DMS53 (cell line): ENCODE results near the gene PHF8.

ENCODE experiments used
- DNase-seq: peaks from one replicate; lab custom pipeline; 2025; lab: John Stamatoyannopoulos, UW

PHF8 gene

DNA sequence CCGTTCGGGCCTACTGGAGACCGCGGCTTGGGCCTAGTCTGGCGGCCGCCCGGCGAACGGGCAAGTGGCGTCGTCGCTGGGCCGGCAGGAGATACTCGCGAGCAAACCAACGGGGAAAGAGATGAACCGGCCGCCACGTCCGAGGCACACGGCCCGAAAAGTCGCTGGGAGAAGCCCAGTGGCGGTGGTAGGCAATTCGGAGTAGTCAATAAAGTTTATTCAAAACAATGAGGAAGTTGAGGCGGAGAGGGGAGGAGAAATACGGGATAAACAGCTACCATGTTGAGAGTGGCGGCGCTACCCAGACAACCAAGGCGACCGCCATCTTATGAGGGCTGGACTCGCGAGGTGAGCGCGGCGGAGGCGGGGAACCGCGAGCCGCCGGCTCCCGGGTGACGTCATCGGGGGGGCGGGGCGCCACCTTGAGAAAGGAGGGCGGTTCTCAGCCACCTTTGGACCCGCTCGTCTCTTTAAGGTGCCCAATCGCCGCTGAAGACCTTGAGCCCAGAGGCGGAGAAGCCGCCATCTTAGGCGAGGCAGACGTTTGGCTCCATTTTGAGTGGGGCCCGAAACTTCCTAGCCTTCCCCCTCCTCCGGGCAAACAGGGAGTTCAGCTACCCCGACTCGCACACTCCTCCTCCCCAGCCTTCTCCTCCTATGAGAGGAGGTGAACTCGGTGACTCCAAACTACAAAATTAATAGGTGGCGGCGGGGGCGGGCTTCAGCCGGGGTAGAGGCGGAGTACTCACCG lies at the start of gene PHF8:
TSS of gene PHF8 (minus strand) at position 348 of the 751 bp plus-strand sequence. CDS start 1,745 bp downstream, outside the sequence.
- DNase-seq: peak; percentile 98

DNA sequence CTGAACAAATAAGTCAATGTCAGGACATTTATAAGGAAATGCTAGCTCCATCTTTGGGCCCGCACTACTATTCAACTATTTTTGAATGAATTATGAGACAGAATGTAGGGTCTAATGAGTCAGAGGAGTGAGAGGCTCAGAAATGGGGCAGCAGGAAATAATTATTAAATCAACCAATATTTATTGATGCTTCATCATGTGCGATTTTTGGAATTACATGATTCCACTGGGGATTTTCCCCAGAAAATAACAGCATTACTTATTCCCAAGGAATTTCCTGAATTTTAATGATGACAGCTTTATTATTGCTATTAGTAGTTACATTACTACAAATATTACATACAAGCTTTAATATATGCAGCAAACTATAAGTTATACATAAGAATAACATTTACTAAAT lies 49.3 kb upstream of the PHF8 start:
- DNase-seq: no peak

DNA sequence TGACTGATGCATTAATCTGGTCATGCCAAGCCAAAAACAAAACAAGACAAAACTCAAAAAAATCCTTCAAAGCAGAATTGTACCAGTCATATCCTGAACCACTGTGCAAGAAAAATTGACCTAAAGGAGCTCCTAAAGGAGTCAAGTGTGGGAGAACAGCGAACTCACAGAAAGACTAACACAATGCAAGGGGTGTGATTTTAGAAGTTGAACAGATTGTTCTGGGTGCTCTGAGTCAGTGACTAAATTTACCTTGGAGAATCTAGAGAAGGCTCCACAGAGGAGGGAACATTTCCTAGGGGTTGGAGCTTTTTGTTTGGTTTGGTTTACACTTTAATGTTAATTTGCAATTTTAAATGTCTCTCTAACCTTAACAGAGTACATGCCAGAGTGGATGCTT lies 48.9 kb upstream of the PHF8 start:
- DNase-seq: no peak

DNA sequence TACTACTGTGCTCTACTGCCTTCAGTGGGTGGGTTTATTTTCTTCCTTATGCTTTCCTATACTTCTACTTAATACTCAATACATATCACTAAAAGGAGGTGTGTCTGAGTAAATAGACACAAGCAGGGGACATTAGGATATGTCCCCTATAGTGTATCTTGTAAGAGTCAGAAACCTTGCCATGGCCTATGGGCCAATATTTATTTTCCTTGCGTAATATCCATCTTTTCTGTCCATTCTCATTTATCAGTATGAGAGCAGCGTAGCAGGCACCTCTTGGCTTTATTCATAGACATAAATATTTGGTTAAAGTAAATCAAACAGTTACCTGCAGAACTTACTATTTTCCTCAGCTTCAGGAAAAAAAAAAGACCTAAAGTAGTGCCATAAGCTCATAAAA lies 46.6 kb upstream of the PHF8 start:
- no peak for DNase-seq

DNA sequence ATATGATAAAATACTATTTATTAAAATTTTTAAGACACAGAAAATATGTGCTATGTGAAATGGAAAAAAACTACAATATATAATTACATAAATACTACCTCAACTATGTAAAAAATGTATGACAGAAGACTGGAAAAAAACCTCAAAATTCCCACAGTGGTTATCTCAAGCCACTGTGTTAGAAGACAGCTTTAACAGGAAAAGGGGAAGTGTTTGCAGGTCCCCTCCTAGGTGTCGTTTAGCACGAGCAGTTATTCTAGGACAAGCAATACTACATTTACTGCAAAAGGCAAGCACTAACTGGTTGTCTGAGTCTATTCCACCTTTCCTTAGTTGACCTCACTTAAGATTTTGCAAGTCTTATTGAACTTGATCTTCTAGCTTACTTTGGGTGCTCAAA lies 44.9 kb upstream of the PHF8 start:
- DNase-seq: no peak

DNA sequence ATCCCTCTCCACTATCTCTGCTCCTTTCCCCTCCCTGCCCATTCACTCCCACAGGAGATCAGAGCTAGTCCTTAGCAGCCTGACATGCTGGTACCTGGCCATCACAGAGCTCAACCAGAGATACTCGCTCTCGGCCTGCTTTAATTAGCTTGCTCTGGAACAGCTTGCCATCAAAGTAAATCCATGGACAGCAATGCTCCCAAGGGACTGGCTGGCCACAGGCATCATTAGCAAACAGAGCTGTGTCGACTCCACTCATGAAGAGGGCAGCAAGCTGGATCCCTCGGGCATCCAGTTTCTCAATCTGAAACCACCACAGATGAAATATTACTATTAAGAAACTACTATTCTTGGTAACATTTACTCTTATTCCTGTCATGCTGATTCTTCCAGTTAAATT lies 43.4 kb upstream of the PHF8 start:
- no peak for DNase-seq

DNA sequence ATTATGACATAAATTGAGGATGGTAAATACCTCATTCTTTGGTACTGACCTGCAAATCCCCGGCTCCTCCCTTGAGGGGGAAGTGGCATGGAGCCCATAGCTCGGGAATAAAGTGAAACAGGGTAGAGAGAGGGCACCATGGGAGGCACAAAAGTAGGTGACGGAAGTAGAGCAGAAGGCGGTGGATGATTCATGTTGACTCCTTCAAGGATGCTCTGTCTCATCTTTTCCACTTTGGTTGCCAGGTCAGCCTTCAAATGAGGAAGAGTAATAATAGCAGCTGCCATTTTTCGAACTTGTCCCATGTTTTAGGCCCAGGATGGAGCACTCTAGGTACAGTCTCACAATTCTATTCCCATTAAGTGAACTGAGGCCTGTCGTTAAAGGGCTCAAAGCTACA lies 41.4 kb upstream of the PHF8 start:
- DNase-seq: no peak

DNA sequence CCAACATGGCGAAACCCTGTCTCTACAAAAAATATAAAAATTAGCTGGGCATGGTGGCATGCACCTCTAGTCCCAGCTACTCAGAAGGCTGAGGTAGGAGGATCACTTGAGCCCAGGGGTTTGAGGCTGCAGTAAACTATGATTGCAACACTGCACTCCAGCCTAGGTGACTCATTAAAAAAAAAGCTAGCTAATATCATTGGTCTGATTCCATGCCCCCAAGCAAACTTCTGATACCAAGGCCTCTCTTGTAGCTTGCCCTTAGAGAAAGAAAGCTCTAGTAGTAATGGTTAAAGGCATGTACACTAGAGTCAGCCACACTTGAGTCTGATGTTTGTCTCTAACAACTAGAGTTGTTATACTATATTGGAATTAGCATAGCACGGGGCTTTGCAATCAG lies 32.6 kb upstream of the PHF8 start:
- no peak for DNase-seq

DNA sequence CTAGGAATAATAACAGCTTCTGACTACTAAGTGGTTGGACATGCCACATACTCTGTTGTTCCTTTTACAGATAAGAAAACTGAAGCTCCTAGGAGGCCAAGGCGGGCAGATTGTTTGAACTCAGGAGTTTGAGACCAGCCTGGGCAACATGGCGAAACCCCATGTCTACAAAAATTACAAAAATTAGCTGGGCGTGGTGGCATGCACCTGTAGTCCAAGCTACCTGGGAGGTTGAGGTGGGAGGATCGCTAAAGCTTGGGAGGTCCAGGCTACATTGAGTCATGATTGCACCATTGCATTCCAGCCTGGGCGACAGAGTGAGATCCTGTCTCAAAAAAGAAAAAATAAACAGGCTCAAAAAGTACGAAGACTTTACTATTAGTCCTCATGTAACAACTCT lies 30.6 kb upstream of the PHF8 start:
- no peak for DNase-seq

DNA sequence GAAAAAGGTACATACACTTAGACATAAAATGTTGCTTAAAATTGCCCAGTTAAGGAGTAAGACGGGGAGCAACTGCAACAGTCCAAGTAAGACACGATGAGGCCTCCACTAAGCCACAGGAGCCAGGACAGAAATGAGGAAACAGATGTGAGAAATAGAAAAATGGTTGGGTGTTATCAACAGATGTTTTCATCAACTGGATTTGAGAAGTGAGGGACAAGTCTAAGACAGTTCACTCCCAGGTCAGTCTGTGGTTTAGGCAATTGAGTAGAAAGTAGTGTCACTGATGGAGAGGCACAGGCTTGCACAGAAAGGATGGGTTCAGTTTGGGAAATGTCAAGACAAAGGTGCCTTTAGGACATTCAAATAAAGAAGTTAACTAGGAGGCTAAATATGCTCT lies 23.5 kb upstream of the PHF8 start:
- DNase-seq: no peak

DNA sequence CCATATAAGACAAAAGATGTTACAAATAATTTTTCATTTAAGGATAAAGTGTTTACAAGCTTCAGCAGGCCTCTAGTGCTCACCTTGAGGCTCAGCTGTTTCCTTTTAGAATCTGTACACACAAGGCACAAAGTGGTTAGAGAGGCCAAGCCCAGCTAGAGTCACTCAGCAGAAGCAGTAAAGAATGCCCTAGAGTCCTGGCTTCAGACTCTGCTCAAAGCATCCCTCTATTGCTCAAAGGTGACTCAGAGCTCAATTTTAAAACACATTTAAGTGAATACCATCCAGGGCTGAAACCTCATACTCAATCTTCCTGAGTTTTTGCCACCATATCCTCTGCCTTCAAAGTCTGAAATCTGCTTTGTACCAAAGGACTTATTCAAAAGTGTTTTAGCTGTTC lies 22.6 kb upstream of the PHF8 start:
- peak; percentile 6 for DNase-seq

DNA sequence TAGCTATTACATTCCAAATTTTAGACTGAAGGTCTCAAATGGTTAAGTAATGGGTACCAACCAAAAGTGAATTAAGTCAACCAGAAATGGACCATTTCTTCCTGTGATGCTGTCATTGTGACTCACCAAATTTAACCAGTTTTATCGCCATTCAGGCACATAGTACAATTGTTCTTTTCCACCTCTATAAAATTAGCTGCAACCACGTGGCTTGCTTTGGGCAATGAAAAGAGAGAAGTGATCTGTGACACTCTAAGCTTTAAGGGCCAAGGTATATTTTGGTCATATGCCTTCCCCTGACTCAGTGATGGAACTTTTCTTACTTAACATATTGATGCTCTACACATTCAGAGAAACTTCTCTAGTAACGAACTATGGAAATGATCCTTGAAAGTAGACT lies 20.3 kb upstream of the PHF8 start:
- DNase-seq: no peak

DNA sequence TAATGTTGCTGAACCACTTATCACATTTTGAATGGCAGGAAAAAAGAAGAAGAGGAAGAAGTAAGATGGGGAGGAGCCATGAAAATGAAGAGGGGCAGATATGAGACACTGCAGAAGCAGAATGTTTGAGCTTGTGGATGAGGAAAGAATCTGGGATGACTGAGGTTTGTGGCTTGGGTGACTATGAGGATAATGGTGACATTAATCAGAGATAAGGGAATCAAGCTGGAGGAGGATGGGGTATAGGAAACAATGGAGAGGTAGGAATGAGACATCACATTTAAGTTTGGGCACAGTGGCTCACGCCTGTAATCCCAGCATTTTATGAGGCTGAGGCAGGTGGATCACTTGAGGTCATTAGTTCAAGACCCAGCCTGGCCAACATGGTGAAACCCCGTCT lies 19.1 kb upstream of the PHF8 start:
- no peak for DNase-seq

DNA sequence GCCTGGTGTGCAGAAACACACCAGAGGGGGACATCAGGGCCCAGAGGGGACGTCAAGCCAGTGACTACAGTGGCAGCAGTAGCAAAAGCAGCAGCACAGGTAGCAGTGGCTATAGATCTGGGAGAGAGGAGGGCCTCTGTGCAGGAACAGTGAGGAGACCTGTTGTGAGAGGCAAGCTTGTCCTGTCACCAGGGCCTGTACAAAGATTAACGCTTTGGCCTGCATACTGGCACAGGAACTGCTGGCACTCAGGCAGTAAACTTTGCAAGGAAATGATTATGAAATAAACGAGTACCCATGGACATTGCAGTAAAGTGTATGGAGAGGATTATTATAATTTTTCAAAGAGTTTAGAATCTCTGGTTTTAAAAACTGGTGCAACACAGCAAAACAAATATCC lies 5.5 kb upstream of the PHF8 start:
- DNase-seq: no peak

DNA sequence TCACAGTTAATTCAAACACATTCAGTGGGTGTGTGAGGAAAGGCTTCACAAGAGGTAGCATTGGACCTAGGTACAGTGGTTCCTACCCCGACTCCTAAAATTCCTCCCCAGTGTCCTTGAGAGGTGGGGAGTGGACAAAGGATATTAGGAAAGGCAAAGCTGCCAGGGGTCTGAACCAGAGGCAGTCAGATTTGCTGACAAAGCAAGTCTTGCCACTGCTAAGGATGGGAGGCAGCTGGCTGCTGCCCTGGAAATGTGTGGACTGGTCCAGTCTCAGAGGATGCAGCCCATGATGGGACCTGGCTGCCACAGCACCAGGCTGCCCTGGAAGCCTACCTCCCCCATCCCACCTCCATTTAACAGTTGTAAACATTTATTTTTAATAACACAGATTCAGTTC lies 4.1 kb upstream of the PHF8 start:
- DNase-seq: peak; percentile 18

DNA sequence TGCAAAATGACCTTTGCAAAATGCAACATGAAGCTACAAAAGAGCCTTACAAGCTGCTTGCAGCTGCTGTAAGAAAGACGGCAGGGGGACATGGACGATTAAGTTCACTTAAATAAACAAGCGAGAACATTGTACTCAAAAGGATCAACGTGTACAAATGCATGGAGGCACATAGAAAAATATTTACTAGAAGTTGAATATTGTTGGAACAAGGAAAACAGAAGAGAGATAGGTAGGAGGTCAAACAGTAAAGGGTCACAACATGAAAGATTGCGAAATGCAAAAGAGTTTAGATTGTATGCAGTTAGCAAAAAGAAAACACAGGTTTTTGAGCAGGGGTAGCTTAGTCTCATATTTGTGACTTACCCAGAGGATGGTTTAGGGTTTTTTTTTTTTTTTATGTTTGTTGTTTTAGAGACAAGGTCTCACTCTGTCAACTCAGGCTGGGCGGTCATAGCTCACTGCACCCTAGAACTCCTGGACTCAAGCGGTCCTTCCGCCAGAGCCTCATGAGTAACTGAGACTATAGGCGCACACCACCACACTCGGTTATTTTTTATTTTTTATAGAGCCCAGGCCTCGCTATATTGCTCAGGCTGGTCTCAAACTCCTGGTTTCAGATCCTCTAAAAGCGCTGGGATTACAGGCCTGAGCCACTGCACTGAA lies 1.4 kb upstream of the PHF8 start:
- DNase-seq: peak; percentile 92

DNA sequence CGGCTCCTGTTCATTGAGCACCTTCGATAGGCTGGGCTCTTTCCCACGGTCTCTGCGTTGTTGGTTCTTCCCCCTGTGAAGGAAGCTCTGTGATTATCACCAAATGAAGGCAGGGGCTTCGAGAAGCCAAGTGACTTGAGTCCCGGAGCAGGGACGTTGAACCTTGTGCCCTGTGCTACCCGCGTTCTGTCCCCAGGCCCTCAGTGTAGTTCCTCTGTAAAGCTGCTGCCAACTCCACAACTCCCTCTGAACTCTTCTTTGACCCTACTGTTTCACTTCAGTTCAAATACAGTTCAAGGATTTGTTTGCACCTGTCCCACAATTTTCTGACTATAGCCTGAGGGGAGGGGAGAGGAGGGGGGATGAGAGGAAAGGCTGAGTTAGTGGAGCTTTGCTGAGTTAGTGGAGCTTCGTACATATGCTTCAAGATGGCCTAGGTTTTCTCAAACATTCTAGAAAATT lies 635 bp upstream of the PHF8 start:
- DNase-seq: no peak

DNA sequence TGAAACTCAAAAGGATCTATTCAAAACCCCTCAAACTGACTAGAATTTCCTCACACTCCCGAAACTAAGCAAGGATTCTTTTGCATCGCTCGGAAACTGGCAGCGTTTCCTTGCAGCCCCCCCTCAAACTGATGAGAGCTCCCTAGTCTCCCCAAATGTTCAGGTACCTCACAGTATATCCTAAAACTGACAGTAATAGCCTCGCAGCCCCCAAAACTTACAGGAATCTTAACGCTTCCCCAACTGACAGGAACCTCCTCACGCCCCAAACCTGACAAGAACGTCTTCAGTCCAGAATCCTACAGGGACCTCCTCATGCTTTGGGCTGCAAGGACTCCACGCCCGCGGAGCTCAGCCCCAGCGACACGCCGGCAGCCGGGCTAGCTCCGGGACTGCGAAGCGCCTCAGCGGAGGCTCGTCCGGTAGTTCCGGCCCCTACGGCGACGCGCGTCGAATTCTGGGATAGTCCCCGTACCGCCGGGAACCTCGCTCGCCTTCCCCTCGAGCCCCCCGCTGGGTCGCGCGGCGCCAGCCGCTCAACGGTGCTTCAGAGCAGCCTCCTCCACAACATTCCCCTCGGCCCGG lies 640 bp downstream of the PHF8 start:
- peak; percentile 76 for DNase-seq

DNA sequence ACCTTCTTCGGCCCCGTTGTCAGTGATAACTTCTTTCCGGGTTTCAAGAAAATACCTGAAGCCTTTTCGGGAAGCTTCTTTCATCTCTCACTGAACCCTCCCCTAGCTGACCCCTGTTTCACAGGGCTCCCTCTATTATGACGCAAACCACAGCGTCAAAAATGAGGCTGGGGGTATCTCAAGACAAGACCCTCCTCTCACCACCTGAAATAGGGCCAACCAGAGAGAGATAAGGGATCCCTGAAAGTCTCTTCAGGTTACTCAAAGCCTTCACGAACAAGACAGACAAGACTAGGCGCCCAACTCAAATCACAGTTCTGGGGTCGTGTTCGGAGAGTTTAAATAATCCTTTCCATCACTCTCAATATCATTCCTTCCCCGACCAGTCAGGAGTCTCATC lies 1.2 kb downstream of the PHF8 start:
- DNase-seq: no peak

DNA sequence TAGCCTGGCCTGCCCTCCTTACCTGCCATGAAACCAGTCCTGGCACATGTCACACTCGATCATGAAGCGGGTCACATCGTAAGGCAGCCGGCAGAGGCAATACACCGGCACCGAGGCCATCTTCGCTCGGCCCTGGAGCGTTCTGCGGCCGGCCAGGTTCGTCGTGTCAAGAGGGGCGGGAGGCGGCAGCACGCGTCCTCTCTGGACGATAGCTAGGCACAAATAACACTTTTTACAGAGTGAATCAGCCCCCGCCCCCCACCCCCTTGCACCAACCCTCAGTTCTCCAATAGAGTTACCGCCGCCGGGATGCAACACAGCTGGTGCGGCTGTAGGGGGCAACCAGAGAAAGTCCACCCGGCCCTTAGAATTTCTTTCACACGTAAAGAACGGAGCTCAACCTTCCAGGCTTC lies 1.7 kb downstream of the PHF8 start:
- DNase-seq: peak; percentile 74

DNA sequence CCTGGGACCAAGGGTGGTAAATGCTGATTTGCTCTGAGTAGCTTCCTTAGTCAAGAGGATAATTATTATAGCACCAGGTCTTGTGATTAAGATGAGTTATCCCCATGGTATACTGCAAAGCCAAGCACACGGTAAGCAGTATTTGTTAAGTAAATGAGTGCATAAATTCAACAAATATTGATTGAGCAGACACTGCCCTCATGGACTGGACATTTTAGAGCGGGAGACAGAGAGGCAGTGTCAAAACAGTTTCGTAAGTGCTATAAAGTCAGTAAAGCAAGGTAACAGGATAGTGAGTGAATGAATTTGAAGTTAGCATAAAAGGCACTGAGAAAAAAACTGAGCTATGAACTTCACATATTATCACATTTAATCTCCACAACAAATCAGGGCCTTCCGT lies 13.9 kb downstream of the PHF8 start:
- peak; percentile 11 for DNase-seq

DNA sequence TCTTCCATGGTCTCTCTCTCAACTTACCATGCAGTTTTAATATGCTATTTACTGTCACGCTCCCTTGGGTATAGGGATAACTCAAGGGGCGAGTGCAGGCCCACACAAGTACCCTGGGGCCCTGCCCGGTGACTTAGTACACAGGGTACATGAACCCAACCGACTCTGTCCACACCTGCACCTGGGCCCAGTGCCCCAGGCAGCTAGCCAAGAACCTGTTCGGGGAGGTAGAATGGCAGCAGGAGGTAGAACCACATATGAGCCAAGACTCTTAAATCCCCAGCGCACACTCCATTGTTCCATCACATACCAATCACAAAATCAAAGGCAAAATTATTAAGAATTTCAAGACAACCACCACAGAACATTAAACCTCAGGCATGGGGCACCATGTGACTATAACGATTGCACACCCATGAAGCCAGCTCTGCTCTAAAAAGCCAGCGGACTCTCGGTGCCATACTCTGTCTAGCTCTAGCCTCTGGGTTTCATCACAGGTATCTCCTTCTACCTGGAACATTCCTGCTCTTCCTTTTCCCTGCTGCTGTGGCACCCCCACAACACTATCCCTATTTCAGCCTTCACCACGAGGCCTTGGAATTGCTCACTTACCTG lies 14.6 kb downstream of the PHF8 start:
- DNase-seq: peak; percentile 58

DNA sequence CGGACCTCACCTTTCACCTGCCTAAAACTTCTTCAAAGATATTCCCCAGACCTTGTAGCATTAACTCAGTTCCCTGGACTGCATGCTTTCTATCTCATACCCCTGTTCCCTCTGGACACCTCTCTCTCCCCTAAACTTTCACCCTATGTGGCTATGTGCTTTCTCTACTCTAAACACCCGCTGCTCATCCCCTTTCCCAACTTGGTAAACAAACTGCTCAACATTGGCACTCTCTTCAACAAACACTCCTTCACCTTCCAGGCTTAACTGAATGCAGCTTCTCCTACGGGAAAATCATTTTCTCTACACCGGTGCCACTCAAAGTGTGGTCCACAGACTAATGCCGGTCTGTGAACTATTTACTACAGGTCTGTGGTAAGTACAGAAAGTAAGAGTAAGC lies 19.9 kb downstream of the PHF8 start:
- no peak for DNase-seq
